Choroid plexus epithelial cell (primary cell): Measurements from ENCODE around the gene CCDC197.

Experiments
- DNase-seq: peaks from one replicate; pipeline ENCODE4 v3.0.0-alpha.2; 2010; ENCODE audit warnings: low read depth
- H3K4me3 ChIP-seq: 2 replicates; pipeline ENCODE4 v1.5.1; 2011; ENCODE audit warnings: low read depth, mild to moderate bottlenecking, control low read depth, low read length, moderate library complexity
- CTCF ChIP-seq: conservative IDR thresholded peaks from 2 replicates; pipeline ENCODE4 v1.5.1; 2011; ENCODE audit warnings: low read depth, mild to moderate bottlenecking, control low read depth, inconsistent platforms, low read length, moderate library complexity

The CCDC197 gene

GRCh38 chr14:94029265-94029664 lies 32.2 kb downstream of the CCDC197 start:
- no peak for DNase-seq
- no peak overlapping the region for H3K4me3 ChIP-seq
- no peak for TF ChIP-seq CTCF

- no peak for TF ChIP-seq CTCF
- no peak overlapping the region for H3K4me3 ChIP-seq
- no peak for DNase-seq
Observed at GRCh38 chr14:94029671-94030203, 32.6 kb downstream of the CCDC197 start.

- TF ChIP-seq CTCF = no peak
- H3K4me3 ChIP-seq = no peak overlapping the region
- no peak for DNase-seq
Observed at GRCh38 chr14:94030571-94030970, 33.5 kb downstream of the CCDC197 start.

GRCh38 chr14:94031161-94031882 lies 34.2 kb downstream of the CCDC197 start:
- DNase-seq = no peak
- H3K4me3 ChIP-seq = no peak overlapping the region
- no peak for TF ChIP-seq CTCF

GRCh38 chr14:94031883-94032279 lies 34.8 kb downstream of the CCDC197 start:
- no peak overlapping the region for H3K4me3 ChIP-seq
- TF ChIP-seq CTCF = no peak
- DNase-seq = no peak

GRCh38 chr14:94034886-94035285 lies 37.8 kb downstream of the CCDC197 start:
- DNase-seq = no peak
- H3K4me3 ChIP-seq = no peak overlapping the region
- no peak for TF ChIP-seq CTCF
